Measurements from ENCODE around the gene CCDC12.

The CCDC12 gene

GRCh38 chr3:46935168-46935858 is 41.2 kb downstream of the CCDC12 start:
- no peak for FAIRE-seq

- no peak for FAIRE-seq
Observed at GRCh38 chr3:46934498-46935167, 41.9 kb downstream of the CCDC12 start.

- FAIRE-seq, result no peak
Observed at GRCh38 chr3:46934072-46934471, 42.5 kb downstream of the CCDC12 start.

- FAIRE-seq, result no peak
Observed at GRCh38 chr3:46933261-46933660, 43.3 kb downstream of the CCDC12 start.

GRCh38 chr3:46932455-46933225 is 43.9 kb downstream of the CCDC12 start:
- no peak for FAIRE-seq

GRCh38 chr3:46931631-46932331 is 44.8 kb downstream of the CCDC12 start:
- FAIRE-seq, result no peak

GRCh38 chr3:46930945-46931403 is 45.6 kb downstream of the CCDC12 start:
- no peak for FAIRE-seq

GRCh38 chr3:46930166-46930944 is 46.2 kb downstream of the CCDC12 start:
- no peak for FAIRE-seq

- no peak for FAIRE-seq
Observed at GRCh38 chr3:46929324-46929723, 47.2 kb downstream of the CCDC12 start.

GRCh38 chr3:46928282-46928681 is 48.3 kb downstream of the CCDC12 start:
- no peak for FAIRE-seq

GRCh38 chr3:46927718-46928073 is 48.8 kb downstream of the CCDC12 start:
- FAIRE-seq, result no peak

GRCh38 chr3:46926871-46927717 is 49.5 kb downstream of the CCDC12 start:
- FAIRE-seq, result no peak

GRCh38 chr3:46926447-46926846 is 50.1 kb downstream of the CCDC12 start:
- FAIRE-seq, result no peak

GRCh38 chr3:46926039-46926438 is 50.5 kb downstream of the CCDC12 start:
- FAIRE-seq, result no peak

GRCh38 chr3:46925585-46925934 is 51.0 kb downstream of the CCDC12 start:
- FAIRE-seq, result no peak

GRCh38 chr3:46924921-46925584 is 51.5 kb downstream of the CCDC12 start:
- FAIRE-seq, result no peak

- FAIRE-seq, result no peak
Observed at GRCh38 chr3:46923559-46924350, 52.8 kb downstream of the CCDC12 start.

- FAIRE-seq, result no peak
Observed at GRCh38 chr3:46922871-46923558, 53.5 kb downstream of the CCDC12 start.

- no peak for FAIRE-seq
Observed at GRCh38 chr3:46922426-46922825, 54.1 kb downstream of the CCDC12 start.
